Effector CD4-positive, alpha-beta T cell (primary cell): ENCODE measurements around the gene CPS1.

Source experiments
- DNase-seq: peaks from one replicate; pipeline ENCODE4 v3.0.0-alpha.2; 2020

CPS1 gene

GRCh38 chr2:210611466-210611865 is 55.1 kb downstream of the CPS1 start:
- DNase-seq, result no peak

- no peak for DNase-seq
These were observed 59.7 kb downstream of the CPS1 start for GRCh38 chr2:210616074-210616473.

GRCh38 chr2:210617318-210617717 is 60.9 kb downstream of the CPS1 start:
- DNase-seq, result no peak

GRCh38 chr2:210617732-210618330 is 61.4 kb downstream of the CPS1 start:
- no peak for DNase-seq

- DNase-seq, result no peak
These were observed 64.1 kb downstream of the CPS1 start for GRCh38 chr2:210620456-210620855.

- DNase-seq, result no peak
These were observed 67.1 kb downstream of the CPS1 start for GRCh38 chr2:210623506-210623905.

GRCh38 chr2:210626849-210627248 is 70.5 kb downstream of the CPS1 start:
- no peak for DNase-seq

- DNase-seq, result no peak
These were observed 74.6 kb downstream of the CPS1 start for GRCh38 chr2:210630873-210631560.

GRCh38 chr2:210633699-210634098 is 77.3 kb downstream of the CPS1 start:
- DNase-seq, result no peak

- no peak for DNase-seq
These were observed 78.9 kb downstream of the CPS1 start for GRCh38 chr2:210635257-210635656.

GRCh38 chr2:210642333-210642732 is 85.9 kb downstream of the CPS1 start:
- DNase-seq, result no peak

- DNase-seq, result no peak
These were observed 90.8 kb downstream of the CPS1 start for GRCh38 chr2:210647151-210647550.

GRCh38 chr2:210654091-210654490 is 97.7 kb downstream of the CPS1 start:
- no peak for DNase-seq

- no peak for DNase-seq
These were observed 99.0 kb downstream of the CPS1 start for GRCh38 chr2:210655229-210655975.

- no peak for DNase-seq
These were observed 101.5 kb downstream of the CPS1 start for GRCh38 chr2:210657874-210658273.

GRCh38 chr2:210660751-210661150 is 104.4 kb downstream of the CPS1 start:
- no peak for DNase-seq

- DNase-seq, result no peak
These were observed 106.2 kb downstream of the CPS1 start for GRCh38 chr2:210662560-210662959.

- DNase-seq, result no peak
These were observed 107.3 kb downstream of the CPS1 start for GRCh38 chr2:210663631-210664089.

- no peak for DNase-seq
These were observed 111.3 kb downstream of the CPS1 start for GRCh38 chr2:210667711-210668110.

GRCh38 chr2:210671065-210671464 is 114.7 kb downstream of the CPS1 start:
- DNase-seq, result no peak

- DNase-seq, result no peak
These were observed 116.7 kb downstream of the CPS1 start for GRCh38 chr2:210673117-210673516.

GRCh38 chr2:210676067-210676466 is 119.7 kb downstream of the CPS1 start:
- DNase-seq, result no peak

- DNase-seq, result no peak
These were observed 125.1 kb downstream of the CPS1 start for GRCh38 chr2:210681491-210681890.

- DNase-seq, result no peak
These were observed 130.0 kb downstream of the CPS1 start for GRCh38 chr2:210686401-210686800.
